OCI-LY1 (cell line): ENCODE measurements around the gene RSRC2.

Experiments used
- CTCF ChIP-seq: fragments of 200-600 bp; sonication (generic), shearing (Covaris generic); IDR thresholded peaks from 2 replicates; pipeline ENCODE4 v1.5.1; 2017; ENCODE audit warnings: mild to moderate bottlenecking, antibody characterized with exemption, low read length, moderate library complexity, mixed read lengths
- EZH2 ChIP-seq: fragments of 200-600 bp; sonication (generic), shearing (Covaris generic); IDR thresholded peaks from 2 replicates; pipeline ENCODE4 v1.8.0; 2017; ENCODE audit warnings: borderline replicate concordance, mixed run types, mild to moderate bottlenecking, antibody characterized with exemption, low read length, moderate library complexity, mixed read lengths

- TF ChIP-seq CTCF (no peak), EZH2 (no peak)
These were observed 11.5 kb downstream of the RSRC2 start for GRCh38 chr12:122515275-122515674.
